ENCODE results near the gene PSTPIP2. TPM values are rescaled to one million over a fixed set of nuclear protein-coding genes. Genes with fewer than 3 reads are reported as not detected.

Gene PSTPIP2
- total and polyA plus RNA-seq, 2 of the 13 experiments (the other 11 are each of a cell fraction or from before 2014, with no cell fraction given) = 0.25 to 0.27 TPM

DNA sequence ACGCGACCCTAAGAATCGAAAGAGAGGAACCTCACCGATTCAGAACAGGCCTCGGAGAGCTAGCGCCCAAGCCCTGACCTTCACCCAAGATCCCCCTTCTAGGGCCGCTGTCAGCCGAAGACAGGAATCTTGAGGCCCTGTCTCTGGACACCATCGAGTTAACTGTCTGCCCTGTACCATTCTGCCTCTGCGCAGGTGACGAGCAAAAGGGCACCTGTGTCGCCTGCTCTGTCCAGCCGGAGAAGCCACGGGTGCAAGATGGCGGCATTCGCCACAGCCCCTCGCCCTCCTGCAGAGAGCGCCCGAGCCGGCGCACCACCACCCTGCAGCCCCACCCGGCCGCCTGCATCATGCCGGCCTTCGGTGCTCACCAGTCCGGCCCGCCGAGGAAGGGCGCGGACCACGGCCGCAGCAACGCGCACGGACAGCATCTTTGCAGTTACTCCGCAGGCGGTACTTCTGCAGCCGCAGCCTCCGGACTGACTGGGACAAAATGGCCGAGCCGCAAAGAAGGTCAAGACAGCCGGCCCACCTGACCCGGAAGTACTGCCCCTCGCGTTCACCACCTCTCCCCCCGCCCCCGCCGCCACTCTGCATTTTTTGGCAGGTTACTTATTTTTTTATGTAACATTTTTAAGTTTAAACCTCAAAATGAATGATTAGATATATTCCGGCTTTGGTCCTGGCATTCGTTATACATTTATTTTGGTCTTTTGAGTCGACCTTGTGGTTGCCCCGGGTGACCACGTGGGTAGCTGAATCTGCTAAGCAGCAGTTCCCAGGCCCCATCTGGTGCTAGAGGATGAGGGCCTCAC lies 25.9 kb upstream of the PSTPIP2 start, which contains the start of gene ATP5F1A (continued):
- peak; percentile 95 for TF ChIP-seq TAF1 (CRISPR knock-in tag; IDR thresholded peaks at IDR 0.05)
- TF ChIP-seq, protein P1, sequence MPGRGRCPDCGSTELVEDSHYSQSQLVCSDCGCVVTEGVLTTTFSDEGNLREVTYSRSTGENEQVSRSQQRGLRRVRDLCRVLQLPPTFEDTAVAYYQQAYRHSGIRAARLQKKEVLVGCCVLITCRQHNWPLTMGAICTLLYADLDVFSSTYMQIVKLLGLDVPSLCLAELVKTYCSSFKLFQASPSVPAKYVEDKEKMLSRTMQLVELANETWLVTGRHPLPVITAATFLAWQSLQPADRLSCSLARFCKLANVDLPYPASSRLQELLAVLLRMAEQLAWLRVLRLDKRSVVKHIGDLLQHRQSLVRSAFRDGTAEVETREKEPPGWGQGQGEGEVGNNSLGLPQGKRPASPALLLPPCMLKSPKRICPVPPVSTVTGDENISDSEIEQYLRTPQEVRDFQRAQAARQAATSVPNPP (CRISPR knock-in tag; IDR thresholded peaks at IDR 0.05) = no peak
- TF ChIP-seq ZNF251 (CRISPR knock-in tag; IDR thresholded peaks at IDR 0.05) = no peak
- TF ChIP-seq ZNF777 (CRISPR knock-in tag; IDR thresholded peaks at IDR 0.05) = peak; percentile 66; the same call in 1 of the 2 replicates
- 0 out of 2 replicates have a peak, but pooled peaks have one; percentile 20 for TF ChIP-seq DNMT3B (CRISPR knock-in tag; conservative IDR thresholded peaks at IDR 0.05)
- TF ChIP-seq ZNF720 (CRISPR knock-in tag; IDR thresholded peaks at IDR 0.05) = no peak
- TF ChIP-seq SMAD9 (CRISPR knock-in tag; IDR thresholded peaks at IDR 0.05) = no peak
- 0 out of 2 replicates have a peak, but pooled peaks have one; percentile 60 for TF ChIP-seq ZNF329 (CRISPR knock-in tag; IDR thresholded peaks at IDR 0.05; ENCODE audit: low read depth)
- TF ChIP-seq TERF1 (CRISPR knock-in tag; IDR thresholded peaks at IDR 0.05) = no peak
- peak; percentile 91 for TF ChIP-seq BRD4 (CRISPR knock-in tag; IDR thresholded peaks at IDR 0.05)
- TF ChIP-seq ZSCAN12 (CRISPR knock-in tag; IDR thresholded peaks at IDR 0.05) = no peak
- TF ChIP-seq KLF12 (CRISPR knock-in tag; IDR thresholded peaks at IDR 0.05; ENCODE audit: borderline replicate concordance) = 0 out of 2 replicates have a peak, but pooled peaks have one; percentile 78
- peak; percentile 93; the same call in 1 of the 2 replicates for TF ChIP-seq ZNF773 (CRISPR knock-in tag; IDR thresholded peaks at IDR 0.05; ENCODE audit: borderline replicate concordance)
- TF ChIP-seq NFKB2 (CRISPR knock-in tag; IDR thresholded peaks at IDR 0.05; ENCODE audit: borderline replicate concordance) = peak; percentile 85; the same call in 1 of the 2 replicates
- no peak; the same call in 1 of the 2 replicates for TF ChIP-seq NR0B2 (CRISPR knock-in tag; IDR thresholded peaks at IDR 0.05)
- TF ChIP-seq ZMYM4 (CRISPR knock-in tag; IDR thresholded peaks at IDR 0.05) = peak; percentile 82; the same call in 1 of the 2 replicates
- TF ChIP-seq ZNF713 (CRISPR knock-in tag; IDR thresholded peaks at IDR 0.05) = peak; percentile 80; the same call in 1 of the 2 replicates
- no peak for TF ChIP-seq ZNF780A (CRISPR knock-in tag; IDR thresholded peaks at IDR 0.05)
- TF ChIP-seq ARID5B (CRISPR knock-in tag; IDR thresholded peaks at IDR 0.05) = peak; percentile 56
- no peak for TF ChIP-seq RBM22 (optimal IDR thresholded peaks at IDR 0.05; ENCODE audit: low read length)

Measured in HepG2 (cell line).